Astrocyte (in vitro differentiated cells and primary cell): ENCODE measurements around the gene KRTAP10-8.

ENCODE experiments used
- CTCF ChIP-seq: IDR thresholded peaks from 2 replicates; pipeline ENCODE4 v1.5.1; 2011; ENCODE audit warnings: low read depth, mild to moderate bottlenecking, inconsistent platforms, low read length, moderate library complexity; ENCODE audit not compliant: insufficient read depth
- EZH2 ChIP-seq: IDR thresholded peaks from 2 replicates; pipeline ENCODE4 v1.6.1; 2012; ENCODE audit warnings: mild to moderate bottlenecking, low read length, inconsistent platforms; ENCODE audit not compliant: insufficient read depth

- TF ChIP-seq EZH2 (no peak), CTCF (no peak)
Observed at GRCh38 chr21:44619886-44620285, 8.0 kb downstream of the KRTAP10-8 start.
